HCT116 (cell line): Measurements from ENCODE around the gene PLCB1. TPM values are rescaled to one million over a fixed set of nuclear protein-coding genes. Genes with fewer than 3 reads are reported as not detected.
A peak's percentile ranks its signal among the peaks of the same experiment; 100 is the strongest.
"Not testable (repeated sequence)": the region's sequence is repeated elsewhere in the genome, so short reads cannot be mapped to it uniquely, and the experiment has no call there.

Experiments used
- ATAC-seq: fragments of 200-7000 bp; cut with Tn5 transposase; 2 replicates; pipeline ENCODE4 v1.9.1; 2020; ENCODE audit warnings: mild to moderate bottlenecking, moderate library complexity
- BruUV-seq: library from RNA; stranded (reverse); fragments of 400-500 nt; replicated peaks from 2 replicates; lab custom pipeline; 2021; lab: Mats Ljungman, UMichigan
- CTCF ChIA-PET: fragments of 300-600 bp; sonication (Branson Sonifier 250); formaldehyde crosslinking; loops from one replicate; lab custom pipeline; 2021; ENCODE audit warnings: antibody characterized with exemption; lab: Charles Lee
- POLR2A ChIA-PET: fragments of 300-600, 350-600 bp; sonication (Branson Sonifier 250); formaldehyde crosslinking; loops from one replicate; lab custom pipeline; 2021; ENCODE audit warnings: antibody characterized with exemption; lab: Charles Lee
- RAD21 ChIA-PET, 2 experiments: fragments of 300-600 bp; sonication (Branson Sonifier 250); formaldehyde crosslinking; loops; one replicate each; lab custom pipeline; 2023; ENCODE audit warnings: low total read pairs in 2 of 2; ENCODE audit not compliant: uncharacterized antibody in 2 of 2, unreplicated experiment in 2 of 2, low non-redundant PET in 1 of 2; lab: Charles Lee
- DNase-seq: peaks from one replicate; pipeline ENCODE4 v3.0.0-alpha.2; 2010; ENCODE audit warnings: low read depth, low spot score
- H2AFZ ChIP-seq: fragments of 200-600 bp; shearing (Covaris generic), sonication (generic); 2 replicates; pipeline ENCODE4 v1.6.1; 2017; ENCODE audit warnings: low read depth, mixed run types, mixed read lengths, antibody characterized with exemption, low read length; ENCODE audit not compliant: poor library complexity, severe bottlenecking
- H3K27ac ChIP-seq: 2 replicates; pipeline ENCODE4 v1.5.1; 2012; ENCODE audit warnings: low read depth, low read length
- H3K27me3 ChIP-seq: fragments of 200-600 bp; sonication (generic); 2 replicates; pipeline ENCODE4 v1.6.1; 2016; ENCODE audit warnings: mixed run types, low read length, mixed read lengths; ENCODE audit not compliant: insufficient read depth
- H3K36me3 ChIP-seq, 2 experiments: fragments of 200-500 bp in 1 of 2; fragments of 200-600 bp in 1 of 2; sonication (Bioruptor generic) in 1 of 2; sonication (generic) in 1 of 2; 2 replicates each; pipeline versions ENCODE4 v1.5.1 to v1.6.1; 2014 to 2016; ENCODE audit warnings: low read length in 2 of 2, inconsistent platforms in 1 of 2, mixed read lengths in 1 of 2, mixed run types in 1 of 2; ENCODE audit not compliant: insufficient read depth in 2 of 2, control insufficient read depth in 1 of 2
- H3K4me1 ChIP-seq, 2 experiments: fragments of 200-600 bp in 1 of 2; sonication (generic) in 1 of 2; 2 replicates each; pipeline versions ENCODE4 v1.5.1 to v1.6.1; 2012 to 2017; ENCODE audit warnings: low read length in 2 of 2, inconsistent platforms in 1 of 2, mild to moderate bottlenecking in 1 of 2, mixed read lengths in 1 of 2, mixed run types in 1 of 2, moderate library complexity in 1 of 2; ENCODE audit not compliant: insufficient read depth in 2 of 2, control insufficient read depth in 1 of 2
- H3K4me2 ChIP-seq: fragments of 200-600 bp; sonication (generic); 2 replicates; pipeline ENCODE4 v1.6.1; 2017; ENCODE audit warnings: mixed run types, low read length, mixed read lengths
- H3K4me3 ChIP-seq, 2 experiments: fragments of 200-600 bp in 1 of 2; sonication (generic) in 1 of 2; replicated peaks in 1 of 2; 2 replicates each; pipeline ENCODE4 v1.5.1; 2011 to 2016; ENCODE audit warnings: low read length in 2 of 2, control low read depth in 1 of 2, low read depth in 1 of 2, mild to moderate bottlenecking in 1 of 2, mixed read lengths in 1 of 2, mixed run types in 1 of 2
- H3K79me2 ChIP-seq: fragments of 200-600 bp; sonication (generic); 2 replicates; pipeline ENCODE4 v1.6.1; 2017; ENCODE audit warnings: mild to moderate bottlenecking, mixed run types, low read length, moderate library complexity, mixed read lengths; ENCODE audit not compliant: insufficient read depth
- H3K9ac ChIP-seq: fragments of 200-600 bp; sonication (generic); 2 replicates; pipeline ENCODE4 v1.6.1; 2016; ENCODE audit warnings: low read length, mixed read lengths
- H3K9me2 ChIP-seq: fragments of 200-600 bp; sonication (generic), shearing (Covaris generic); 2 replicates; pipeline ENCODE4 v1.6.1; 2017; ENCODE audit warnings: mixed run types, mild to moderate bottlenecking, moderate library complexity; ENCODE audit not compliant: insufficient read depth
- H3K9me3 ChIP-seq, 2 experiments: fragments of 200-500 bp in 1 of 2; fragments of 200-600 bp in 1 of 2; sonication (Bioruptor generic) in 1 of 2; sonication (generic) in 1 of 2; 2 replicates each; pipeline ENCODE4 v1.6.1; 2014 to 2017; ENCODE audit warnings: low read length in 2 of 2, mixed read lengths in 2 of 2, inconsistent platforms in 1 of 2, low read depth in 1 of 2, mild to moderate bottlenecking in 1 of 2, mixed run types in 1 of 2, moderate library complexity in 1 of 2; ENCODE audit not compliant: control insufficient read depth in 1 of 2, insufficient read depth in 1 of 2
- H4K20me1 ChIP-seq: fragments of 200-600 bp; sonication (generic), shearing (Covaris generic); 2 replicates; pipeline ENCODE4 v1.6.1; 2017; ENCODE audit warnings: mixed run types, mild to moderate bottlenecking, moderate library complexity; ENCODE audit not compliant: insufficient read depth
- FOSL1 ChIP-seq: IDR thresholded peaks from 2 replicates; pipeline ENCODE4 v1.6.1; 2012; ENCODE audit warnings: low read depth
- RAD21 ChIP-seq: IDR thresholded peaks from 2 replicates; pipeline ENCODE4 v1.6.1; 2012; ENCODE audit warnings: low read depth, mild to moderate bottlenecking
- REST ChIP-seq: IDR thresholded peaks from 2 replicates; pipeline ENCODE4 v1.6.1; 2012; ENCODE audit warnings: low read depth
- SRF ChIP-seq: IDR thresholded peaks from 2 replicates; pipeline ENCODE4 v1.6.1; 2012; ENCODE audit warnings: low read depth
- TCF7L2 ChIP-seq: IDR thresholded peaks from 2 replicates; pipeline ENCODE4 v1.7.0; 2011; ENCODE audit warnings: borderline replicate concordance, inconsistent platforms; ENCODE audit not compliant: insufficient read depth, insufficient read length; ENCODE audit errors: extremely low read depth
- ZBTB33 ChIP-seq: IDR thresholded peaks from 2 replicates; pipeline ENCODE4 v1.6.1; 2011; ENCODE audit warnings: mild to moderate bottlenecking, low read length, moderate library complexity; ENCODE audit not compliant: insufficient replicate concordance; ENCODE audit errors: extremely low read depth
- intact Hi-C: fragments of 100-400 bp; cut with micrococcal nuclease; formaldehyde crosslinking; loops from 2 replicates; pipeline ENCODE4 v1.10.0; 2022
- total RNA-seq: library from RNA; stranded (reverse); gene quantifications from one replicate; pipeline ENCODE4 v1.2.1, GENCODE V29; 2021; ENCODE audit not compliant: unreplicated experiment

PLCB1 gene
- total RNA-seq, 1 experiment from 2014 or later, result 15.8 TPM

DNA sequence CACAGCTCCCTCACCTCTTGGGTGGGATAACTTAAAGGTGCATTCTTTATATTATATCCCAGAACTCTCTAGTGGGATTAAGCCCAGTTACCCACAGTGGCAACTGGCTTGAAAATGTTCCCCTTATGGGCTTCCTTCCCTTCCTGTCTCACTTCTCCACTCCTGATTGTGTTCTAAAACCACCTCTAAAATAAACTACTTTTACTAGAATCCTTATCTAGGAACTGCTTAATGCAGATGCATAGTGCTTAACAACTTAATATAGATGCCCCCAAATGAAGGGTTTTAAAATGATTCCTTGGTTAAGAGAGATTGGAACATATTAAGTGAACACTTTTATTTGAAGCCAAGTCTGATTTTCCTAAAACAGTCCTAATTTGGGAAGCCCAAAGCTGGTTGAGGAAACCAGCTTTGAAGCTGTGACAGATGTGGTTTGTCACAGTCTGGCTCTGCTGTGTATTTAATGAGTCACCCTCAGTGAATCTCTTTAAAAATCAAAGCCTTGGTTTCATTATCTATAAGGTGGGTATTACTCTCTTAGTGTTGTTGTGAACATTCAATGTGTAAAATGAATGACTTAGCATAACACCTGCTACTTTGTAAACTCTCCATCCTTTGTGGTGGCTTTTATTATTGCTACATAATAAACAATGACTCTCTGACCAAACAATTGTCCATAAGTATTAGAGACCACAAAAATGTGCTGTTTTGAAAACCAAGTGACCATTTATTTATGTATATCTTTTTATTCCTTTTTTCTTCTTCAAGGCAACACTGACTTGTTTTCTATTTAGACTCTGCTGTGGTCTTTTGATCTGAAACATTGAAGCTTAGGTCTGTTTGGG lies 24.4 kb downstream of the PLCB1 start (continued):
- TF ChIP-seq REST (no peak), ZBTB33 (no peak), TCF7L2 (peak; percentile 87), RAD21 (no peak), FOSL1 (peak; percentile 80), SRF (peak; percentile 29; the same call in 1 of the 2 replicates)

DNA sequence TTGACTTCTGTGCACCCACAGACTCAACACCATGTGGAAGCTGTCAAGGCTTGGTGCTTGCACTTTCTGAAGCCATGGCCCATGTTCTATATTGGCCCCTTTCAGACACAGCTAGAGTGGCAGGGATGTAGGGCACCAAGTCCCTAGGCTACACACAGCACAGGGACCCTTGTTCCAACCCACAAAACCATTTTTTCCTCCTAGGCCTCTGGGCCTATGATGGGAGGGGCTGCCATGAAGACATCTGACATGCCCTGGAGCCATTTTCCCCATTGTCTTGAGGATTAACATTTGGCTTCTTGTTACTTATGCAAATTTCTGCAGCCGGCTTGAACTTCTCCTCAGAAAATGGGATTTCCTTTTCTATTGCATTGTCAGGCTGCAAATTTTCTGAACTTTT lies 27.2 kb downstream of the PLCB1 start:
- H3K9me3 ChIP-seq, H3K4me2 ChIP-seq, H3K36me3 ChIP-seq, H3K9me2 ChIP-seq, RAD21 ChIA-PET, H2AFZ ChIP-seq, H3K4me3 ChIP-seq, H4K20me1 ChIP-seq, BruUV-seq, CTCF ChIA-PET, H3K27me3 ChIP-seq, H3K9ac ChIP-seq, ATAC-seq, intact Hi-C loops, H3K79me2 ChIP-seq, H3K27ac ChIP-seq, DNase-seq: not testable (repeated sequence)
- POLR2A ChIA-PET, result interaction anchor here (0.7 kb wide), 1 partner anchor 22 kb away, joined by 3 read pairs; no protein-coding TSS in a partner anchor
- peaks cover 15 to 17% of the 10 kb centered on the region in 2 experiments for H3K4me1 ChIP-seq
